OCI-LY3 (cell line): ENCODE data around the gene SYT1.

Experiments
- CTCF ChIP-seq: fragments of 200-600, 300-600 bp; sonication (generic); IDR thresholded peaks from 2 replicates; pipeline ENCODE4 v1.5.1; 2014; ENCODE audit warnings: antibody characterized with exemption, low read length, low read depth
- EZH2phosphoT487 ChIP-seq: fragments of 200-600 bp; shearing (Covaris generic); IDR thresholded peaks from 2 replicates; pipeline ENCODE4 v1.6.1; 2018; ENCODE audit warnings: antibody characterized with exemption, mixed run types, low read depth

GRCh38 chr12:79415321-79415720 is 550.7 kb downstream of the SYT1 start:
- no peak for TF ChIP-seq CTCF
- TF ChIP-seq EZH2phosphoT487 = no peak
